NCI-H1417 (cell line): ENCODE measurements around the gene NLRC5.

Experiments used
- DNase-seq, 3 experiments: peaks; one replicate each; lab custom pipeline; 2025; lab: John Stamatoyannopoulos, UW

Gene NLRC5

GRCh38 chr16:57023541-57024249 is 34.3 kb downstream of the NLRC5 start:
- DNase-seq: no peak

- DNase-seq: no peak
Measured at GRCh38 chr16:57024894-57025680, 35.7 kb downstream of the NLRC5 start.

- DNase-seq: no peak
Measured at GRCh38 chr16:57025941-57026777, 36.8 kb downstream of the NLRC5 start.

GRCh38 chr16:57026778-57027062 is 37.4 kb downstream of the NLRC5 start:
- no peak for DNase-seq

GRCh38 chr16:57027067-57027466 is 37.7 kb downstream of the NLRC5 start:
- no peak for DNase-seq

GRCh38 chr16:57028086-57028485 is 38.7 kb downstream of the NLRC5 start:
- peak in 2 of 3 experiments; percentile 33 to 68 for DNase-seq

GRCh38 chr16:57029161-57030160 is 40.1 kb downstream of the NLRC5 start:
- DNase-seq: no peak

GRCh38 chr16:57030346-57030902 is 41.1 kb downstream of the NLRC5 start:
- DNase-seq: no peak

- DNase-seq: no peak
Measured at GRCh38 chr16:57031156-57031555, 41.8 kb downstream of the NLRC5 start.

GRCh38 chr16:57032346-57032745 is 43.0 kb downstream of the NLRC5 start:
- DNase-seq: no peak

GRCh38 chr16:57032931-57033330 is 43.6 kb downstream of the NLRC5 start:
- no peak for DNase-seq

- DNase-seq: no peak
Measured at GRCh38 chr16:57036315-57036714, 47.0 kb downstream of the NLRC5 start.

- no peak for DNase-seq
Measured at GRCh38 chr16:57036945-57037344, 47.6 kb downstream of the NLRC5 start.

GRCh38 chr16:57038166-57038565 is 48.8 kb downstream of the NLRC5 start:
- DNase-seq: no peak

- no peak for DNase-seq
Measured at GRCh38 chr16:57039148-57039812, 49.9 kb downstream of the NLRC5 start.

GRCh38 chr16:57041182-57042156 is 52.1 kb downstream of the NLRC5 start:
- no peak for DNase-seq

GRCh38 chr16:57042157-57043111 is 53.1 kb downstream of the NLRC5 start:
- DNase-seq: no peak

- DNase-seq: no peak
Measured at GRCh38 chr16:57043248-57043647, 53.9 kb downstream of the NLRC5 start.
